ENCODE data around the gene PCDH1.
"Not testable (repeated sequence)": the region's sequence is repeated elsewhere in the genome, so short reads cannot be mapped to it uniquely, and the experiment has no call there.

The PCDH1 gene

DNA sequence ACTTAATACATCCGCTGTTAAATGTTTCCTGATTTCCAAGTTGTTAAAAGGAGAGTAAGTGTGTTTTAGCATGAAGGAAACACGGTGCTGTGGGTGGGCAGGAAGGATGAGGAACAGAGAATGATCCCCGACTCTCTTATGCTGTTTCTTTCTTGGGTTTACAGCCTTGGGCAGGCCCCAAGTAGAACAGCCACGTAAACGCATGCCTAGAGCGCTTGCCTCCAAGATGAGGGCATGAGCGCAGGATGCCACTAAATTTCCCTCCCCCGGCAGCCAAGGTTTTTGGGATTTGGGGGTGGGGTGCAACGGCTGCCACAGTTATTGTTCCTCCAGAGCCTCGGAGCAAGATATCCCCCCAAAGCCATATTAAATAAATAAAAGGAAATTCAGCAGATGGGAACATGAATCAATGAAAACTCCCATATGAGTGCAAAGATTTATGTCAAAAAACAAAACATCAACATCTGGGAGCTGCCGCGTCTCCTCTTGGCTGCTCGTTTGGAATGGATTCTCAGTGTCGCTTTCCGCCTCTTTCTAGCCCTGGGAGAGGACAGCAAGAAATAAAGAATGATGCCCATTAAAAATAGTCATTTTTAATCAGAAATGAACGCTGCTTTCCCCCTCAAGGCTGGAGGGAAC, 35.5 kb upstream of the PCDH1 start:
- no peak overlapping the region for H3K27ac Mint-ChIP-seq (ENCODE audit: low read depth)
- no peak for DNase-seq (ENCODE audit: low spot score in 2 of 2)
- peaks cover 6% of the 10 kb centered on the region for H3K4me1 Mint-ChIP-seq
- H3K9me3 Mint-ChIP-seq = no peaks in the 10 kb centered on the region
- H3K36me3 Mint-ChIP-seq (ENCODE audit: insufficient read depth) = no peaks in the 10 kb centered on the region
- H3K27me3 Mint-ChIP-seq = peaks cover 53% of the 10 kb centered on the region
- no peak overlapping the region for H3K4me3 Mint-ChIP-seq
- no peak for ATAC-seq (replicated peaks; ENCODE audit: extremely low read depth, poor library complexity, severe bottlenecking)

- no peaks in the 10 kb centered on the region for H3K36me3 Mint-ChIP-seq (ENCODE audit: insufficient read depth)
- no peak for DNase-seq (ENCODE audit: low spot score in 2 of 2)
- H3K27ac Mint-ChIP-seq (ENCODE audit: low read depth) = no peak overlapping the region
- H3K9me3 Mint-ChIP-seq = no peaks in the 10 kb centered on the region
- ATAC-seq (replicated peaks; ENCODE audit: extremely low read depth, poor library complexity, severe bottlenecking) = no peak
- peaks cover 6% of the 10 kb centered on the region for H3K4me1 Mint-ChIP-seq
- H3K4me3 Mint-ChIP-seq = no peak overlapping the region
- H3K27me3 Mint-ChIP-seq = peaks cover 33% of the 10 kb centered on the region
These were observed 32.1 kb upstream of the PCDH1 start for GRCh38 chr5:141910271-141910673.

DNA sequence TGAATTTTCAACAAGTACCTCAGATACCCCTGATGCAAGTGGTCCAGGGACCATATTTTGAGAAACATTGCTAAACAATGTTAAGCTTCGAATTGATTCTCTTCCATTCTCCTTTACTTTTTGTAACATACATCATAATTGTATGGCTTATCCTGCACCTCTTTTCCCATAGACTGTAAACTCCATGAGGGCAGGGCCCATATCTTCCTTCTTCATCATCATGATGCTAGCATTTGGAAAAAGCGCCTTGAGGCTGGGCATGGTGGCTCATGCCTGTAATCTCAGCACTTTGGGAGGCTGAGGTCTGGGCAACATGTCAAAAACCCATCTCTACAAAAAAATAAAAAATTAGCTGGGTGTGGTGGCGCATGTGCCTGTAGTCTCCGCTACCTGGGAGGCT, 31.0 kb upstream of the PCDH1 start:
- Mint-ChIP-seq H3K4me3 (no peak overlapping the region), H3K36me3 (ENCODE audit: insufficient read depth) (no peaks in the 10 kb centered on the region), H3K27ac (ENCODE audit: low read depth) (no peak overlapping the region), H3K4me1 (peaks cover 6% of the 10 kb centered on the region), H3K9me3 (no peaks in the 10 kb centered on the region), H3K27me3 (peaks cover 35% of the 10 kb centered on the region)
- DNase-seq (ENCODE audit: low spot score in 2 of 2) (no peak), ATAC-seq (replicated peaks; ENCODE audit: extremely low read depth, poor library complexity, severe bottlenecking) (no peak)

DNA sequence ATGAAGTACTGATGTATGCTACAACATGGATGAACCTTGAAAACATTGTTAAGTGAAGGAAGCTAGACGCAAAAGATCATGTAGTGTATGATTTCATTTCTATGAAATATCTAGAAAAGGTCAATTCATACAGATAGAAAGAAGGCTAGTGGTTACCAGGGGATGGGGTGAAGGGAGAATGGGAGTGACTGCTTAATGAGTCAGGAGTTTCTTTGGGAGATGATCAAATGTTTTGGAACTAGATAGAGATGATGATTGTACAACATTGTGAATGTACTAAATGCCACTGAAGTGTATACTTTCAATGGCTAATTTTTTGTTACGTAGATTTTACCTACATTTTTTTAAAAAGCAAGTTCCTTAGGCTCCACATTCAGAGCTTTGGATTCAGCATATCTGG, 30.6 kb upstream of the PCDH1 start:
- H3K27me3 Mint-ChIP-seq = peaks cover 38% of the 10 kb centered on the region
- no peaks in the 10 kb centered on the region for H3K9me3 Mint-ChIP-seq
- ATAC-seq (replicated peaks; ENCODE audit: extremely low read depth, poor library complexity, severe bottlenecking) (no peak), DNase-seq (ENCODE audit: low spot score in 2 of 2) (no peak)
- no peaks in the 10 kb centered on the region for H3K36me3 Mint-ChIP-seq (ENCODE audit: insufficient read depth)
- no peak overlapping the region for H3K27ac Mint-ChIP-seq (ENCODE audit: low read depth)
- H3K4me3 Mint-ChIP-seq = no peak overlapping the region
- H3K4me1 Mint-ChIP-seq = peaks cover 6% of the 10 kb centered on the region

- no peaks in the 10 kb centered on the region for H3K36me3 Mint-ChIP-seq (ENCODE audit: insufficient read depth)
- H3K27me3 Mint-ChIP-seq = peaks cover 36% of the 10 kb centered on the region
- no peak overlapping the region for H3K27ac Mint-ChIP-seq (ENCODE audit: low read depth)
- no peaks in the 10 kb centered on the region for H3K9me3 Mint-ChIP-seq
- H3K4me1 Mint-ChIP-seq = no peaks in the 10 kb centered on the region
- no peak for DNase-seq (ENCODE audit: low spot score in 2 of 2)
- no peak overlapping the region for H3K4me3 Mint-ChIP-seq
- ATAC-seq (replicated peaks; ENCODE audit: extremely low read depth, poor library complexity, severe bottlenecking) = no peak
These were observed 28.8 kb upstream of the PCDH1 start for GRCh38 chr5:141906972-141907371.

DNA sequence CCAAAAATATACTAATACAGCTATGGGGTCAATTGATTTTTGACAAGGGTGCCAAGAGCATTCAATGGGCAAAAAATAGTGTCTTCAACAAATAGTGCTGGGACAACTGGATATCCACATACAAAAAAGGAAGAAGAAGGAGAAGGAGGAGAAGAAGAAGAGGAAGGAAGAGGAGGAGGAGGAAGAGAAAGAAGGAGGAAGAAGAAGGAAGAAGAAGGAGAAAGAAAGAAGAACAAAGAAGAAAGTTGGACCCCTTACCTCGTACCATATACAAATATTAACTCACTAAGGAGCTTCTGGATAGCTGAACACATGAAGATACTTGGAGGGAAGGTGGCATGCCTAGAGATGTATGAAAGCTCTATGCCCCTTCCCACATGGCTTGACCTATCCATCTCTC, 28.3 kb upstream of the PCDH1 start:
- no peak for DNase-seq (ENCODE audit: low spot score in 2 of 2)
- Mint-ChIP-seq H3K4me3 (no peak overlapping the region), H3K9me3 (no peaks in the 10 kb centered on the region), H3K27me3 (peaks cover 39% of the 10 kb centered on the region), H3K4me1 (no peaks in the 10 kb centered on the region), H3K27ac (ENCODE audit: low read depth) (no peak overlapping the region), H3K36me3 (ENCODE audit: insufficient read depth) (no peaks in the 10 kb centered on the region)
- no peak for ATAC-seq (replicated peaks; ENCODE audit: extremely low read depth, poor library complexity, severe bottlenecking)

GRCh38 chr5:141904551-141904950, 26.3 kb upstream of the PCDH1 start:
- Mint-ChIP-seq H3K27me3 (peaks cover 45% of the 10 kb centered on the region), H3K4me1 (no peaks in the 10 kb centered on the region), H3K36me3 (ENCODE audit: insufficient read depth) (no peaks in the 10 kb centered on the region), H3K9me3 (no peaks in the 10 kb centered on the region), H3K4me3 (no peak overlapping the region), H3K27ac (ENCODE audit: low read depth) (no peak overlapping the region)
- no peak for ATAC-seq (replicated peaks; ENCODE audit: extremely low read depth, poor library complexity, severe bottlenecking)
- no peak for DNase-seq (ENCODE audit: low spot score in 2 of 2)

DNA sequence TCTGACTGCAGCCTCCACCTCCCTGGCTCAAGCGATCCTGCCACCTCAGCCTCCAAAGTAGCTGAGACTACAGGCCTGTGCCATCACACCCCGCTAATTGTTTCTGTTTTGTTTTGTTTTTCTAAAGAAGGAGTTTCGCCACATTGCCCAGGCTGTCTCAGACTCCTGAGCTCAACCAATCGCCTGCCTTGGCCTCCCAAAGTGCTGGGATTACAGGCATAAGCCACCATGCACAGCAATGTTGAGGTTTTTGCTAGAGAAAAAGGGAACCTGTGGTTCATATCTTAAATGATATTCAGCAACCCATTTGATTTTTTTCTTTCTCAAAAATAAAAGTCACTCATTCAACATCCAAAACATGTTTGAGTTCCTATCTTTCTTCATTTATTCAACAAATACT, 25.1 kb upstream of the PCDH1 start:
- no peak for DNase-seq (ENCODE audit: low spot score in 2 of 2)
- no peaks in the 10 kb centered on the region for H3K9me3 Mint-ChIP-seq
- H3K27me3 Mint-ChIP-seq = peaks cover 45% of the 10 kb centered on the region
- H3K4me1 Mint-ChIP-seq = no peaks in the 10 kb centered on the region
- H3K36me3 Mint-ChIP-seq (ENCODE audit: insufficient read depth) = no peaks in the 10 kb centered on the region
- H3K4me3 Mint-ChIP-seq = no peak overlapping the region
- H3K27ac Mint-ChIP-seq (ENCODE audit: low read depth) = no peak overlapping the region
- no peak for ATAC-seq (replicated peaks; ENCODE audit: extremely low read depth, poor library complexity, severe bottlenecking)

DNA sequence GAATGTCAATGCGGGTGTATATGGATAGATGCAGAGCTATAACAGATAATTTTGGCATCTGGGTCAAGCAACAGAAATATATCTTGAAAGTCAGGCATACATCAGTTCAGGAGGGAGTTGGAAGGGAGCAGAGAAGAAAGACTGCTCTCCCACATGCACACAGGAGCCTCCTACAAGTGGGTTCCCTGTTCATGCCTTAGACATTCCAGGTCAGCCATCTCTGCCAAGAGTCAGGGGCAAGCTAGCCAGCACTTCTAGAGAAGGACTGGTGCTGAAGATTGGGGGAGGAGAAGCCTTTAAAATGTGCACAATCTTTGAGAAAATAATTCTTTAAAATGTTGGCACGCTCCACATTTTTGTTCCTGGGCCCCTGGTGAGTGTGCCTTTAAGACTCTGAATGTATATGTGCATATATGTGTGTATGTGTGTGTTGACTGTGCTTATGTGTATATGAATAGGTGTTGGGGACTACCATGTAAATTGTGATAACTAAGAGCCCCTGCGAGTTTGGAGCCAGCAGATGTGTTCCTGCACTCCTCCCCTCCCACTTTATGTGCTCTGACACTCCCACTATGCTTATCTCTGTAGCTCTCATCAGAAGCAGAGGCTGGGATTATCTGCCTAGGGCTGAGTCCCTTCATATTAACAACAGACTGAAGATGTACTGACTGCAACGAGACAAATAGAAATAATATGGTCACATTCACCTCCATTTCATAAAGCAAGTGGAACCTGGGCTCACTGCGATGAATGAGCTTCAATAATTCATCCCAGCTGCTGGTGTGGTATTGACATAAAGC, 24.0 kb upstream of the PCDH1 start:
- Mint-ChIP-seq H3K36me3 (ENCODE audit: insufficient read depth) (no peaks in the 10 kb centered on the region), H3K4me1 (no peaks in the 10 kb centered on the region), H3K9me3 (no peaks in the 10 kb centered on the region), H3K27ac (ENCODE audit: low read depth) (no peak overlapping the region), H3K4me3 (no peak overlapping the region), H3K27me3 (peaks cover 47% of the 10 kb centered on the region)
- DNase-seq (ENCODE audit: low spot score in 2 of 2) (no peak), ATAC-seq (replicated peaks; ENCODE audit: extremely low read depth, poor library complexity, severe bottlenecking) (no peak)

- no peak for ATAC-seq (replicated peaks; ENCODE audit: extremely low read depth, poor library complexity, severe bottlenecking)
- Mint-ChIP-seq H3K9me3 (no peaks in the 10 kb centered on the region), H3K36me3 (ENCODE audit: insufficient read depth) (no peaks in the 10 kb centered on the region), H3K27ac (ENCODE audit: low read depth) (no peak overlapping the region), H3K27me3 (peaks cover 40% of the 10 kb centered on the region), H3K4me1 (no peaks in the 10 kb centered on the region), H3K4me3 (no peak overlapping the region)
- no peak for DNase-seq (ENCODE audit: low spot score in 2 of 2)
These were observed 20.3 kb upstream of the PCDH1 start for GRCh38 chr5:141898448-141899049.

GRCh38 chr5:141897425-141897824, 19.2 kb upstream of the PCDH1 start:
- H3K9me3 Mint-ChIP-seq = no peaks in the 10 kb centered on the region
- peaks cover 30% of the 10 kb centered on the region for H3K27me3 Mint-ChIP-seq
- no peak for DNase-seq (ENCODE audit: low spot score in 2 of 2)
- ATAC-seq (replicated peaks; ENCODE audit: extremely low read depth, poor library complexity, severe bottlenecking) = no peak
- H3K4me1 Mint-ChIP-seq = no peaks in the 10 kb centered on the region
- H3K4me3 Mint-ChIP-seq = no peak overlapping the region
- no peak overlapping the region for H3K27ac Mint-ChIP-seq (ENCODE audit: low read depth)
- no peaks in the 10 kb centered on the region for H3K36me3 Mint-ChIP-seq (ENCODE audit: insufficient read depth)

DNA sequence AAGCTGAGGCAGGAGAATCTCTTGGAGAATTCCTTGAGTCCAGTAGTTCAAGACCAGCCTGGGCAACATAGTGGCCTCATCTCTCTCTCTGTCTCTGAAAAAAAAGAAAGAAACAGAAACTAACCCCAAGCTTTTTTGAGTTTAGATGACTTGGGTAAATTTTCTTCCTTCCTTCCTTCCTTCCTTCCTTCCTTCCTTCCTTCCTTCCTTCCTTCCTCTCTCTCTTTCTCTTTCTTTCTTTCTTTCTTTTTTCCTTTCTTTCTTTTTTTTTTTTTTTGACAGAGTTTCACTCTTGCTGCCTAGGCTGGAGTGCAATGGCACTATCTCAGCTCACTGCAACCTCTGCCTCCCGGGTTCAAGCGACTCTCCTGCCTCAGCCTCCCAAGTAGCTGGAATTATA, 12.2 kb upstream of the PCDH1 start:
- H3K9me3 Mint-ChIP-seq; DNase-seq (ENCODE audit: low spot score in 2 of 2); H3K4me1 Mint-ChIP-seq; H3K27ac Mint-ChIP-seq (ENCODE audit: low read depth); H3K36me3 Mint-ChIP-seq (ENCODE audit: insufficient read depth); ATAC-seq (replicated peaks; ENCODE audit: extremely low read depth, poor library complexity, severe bottlenecking); H3K4me3 Mint-ChIP-seq: not testable (repeated sequence)
- H3K27me3 Mint-ChIP-seq = peaks cover 58% of the 10 kb centered on the region

- H3K9me3 Mint-ChIP-seq = no peaks in the 10 kb centered on the region
- H3K4me1 Mint-ChIP-seq = no peaks in the 10 kb centered on the region
- peaks cover 62% of the 10 kb centered on the region for H3K27me3 Mint-ChIP-seq
- no peak overlapping the region for H3K4me3 Mint-ChIP-seq
- ATAC-seq (replicated peaks; ENCODE audit: extremely low read depth, poor library complexity, severe bottlenecking) (no peak), DNase-seq (ENCODE audit: low spot score in 2 of 2) (no peak)
- H3K36me3 Mint-ChIP-seq (ENCODE audit: insufficient read depth) = peaks cover 1% of the 10 kb centered on the region
- H3K27ac Mint-ChIP-seq (ENCODE audit: low read depth) = no peak overlapping the region
These were observed 11.2 kb upstream of the PCDH1 start for GRCh38 chr5:141889282-141889871.
